Activated naive CD4-positive, alpha-beta T cell treated with anti-CD3 and anti-CD28 coated beads, Interleukin-2, amount 50 U/mL, for 24 hours (primary cell): Measurements from ENCODE around the gene PGC.

Experiments
- H3K27ac Mint-ChIP-seq: one replicate; pipeline ENCODE4 v1.8.0; 2021; ENCODE audit warnings: mild to moderate bottlenecking, mixed read lengths
- H3K27me3 Mint-ChIP-seq: one replicate; pipeline ENCODE4 v1.8.0; 2021; ENCODE audit warnings: mixed read lengths
- H3K36me3 Mint-ChIP-seq: one replicate; pipeline ENCODE4 v1.8.0; 2021; ENCODE audit warnings: mixed read lengths
- H3K4me1 Mint-ChIP-seq: one replicate; pipeline ENCODE4 v1.8.0; 2021; ENCODE audit warnings: mixed read lengths
- H3K4me3 Mint-ChIP-seq: one replicate; pipeline ENCODE4 v1.8.0; 2021; ENCODE audit warnings: mild to moderate bottlenecking, mixed read lengths
- H3K9me3 Mint-ChIP-seq: one replicate; pipeline ENCODE4 v1.8.0; 2021; ENCODE audit warnings: mixed read lengths

Gene PGC

DNA sequence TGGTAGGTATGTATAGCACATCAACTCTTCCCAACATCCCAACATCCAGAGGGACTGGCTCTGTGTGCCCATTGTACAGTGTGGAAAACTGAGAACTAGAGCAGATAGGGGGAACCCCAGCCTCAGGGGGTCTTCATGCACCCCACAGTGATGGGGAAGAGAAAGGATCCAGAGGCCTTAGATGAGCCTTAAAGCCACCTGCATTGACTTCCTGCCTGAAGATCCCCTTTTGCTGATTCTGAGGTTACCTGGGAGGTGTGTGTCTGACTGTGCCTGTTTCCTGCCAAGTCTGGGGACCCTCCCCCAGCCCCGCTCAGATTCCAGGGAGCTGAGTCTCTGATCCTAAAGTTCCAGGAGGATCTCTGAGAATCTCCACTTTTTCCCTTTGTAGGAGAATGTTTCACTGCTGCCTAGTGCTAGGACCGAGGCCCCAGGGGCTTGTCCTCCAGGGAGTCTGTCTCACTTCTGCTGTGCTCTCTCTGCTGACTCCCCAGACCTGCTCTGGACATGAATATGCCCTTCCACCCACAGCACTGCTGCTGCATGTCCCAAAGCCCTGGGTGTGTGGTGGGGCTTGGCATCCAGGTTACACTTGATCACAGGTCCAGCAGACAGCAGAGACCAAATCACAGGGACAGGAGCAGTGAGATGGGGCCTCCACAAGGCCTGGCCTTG lies 12.8 kb upstream of the PGC start:
- Mint-ChIP-seq H3K4me1 (no peaks in the 10 kb centered on the region), H3K9me3 (no peaks in the 10 kb centered on the region), H3K27ac (no peak overlapping the region), H3K36me3 (no peaks in the 10 kb centered on the region), H3K27me3 (peaks cover 1% of the 10 kb centered on the region), H3K4me3 (no peak overlapping the region)

DNA sequence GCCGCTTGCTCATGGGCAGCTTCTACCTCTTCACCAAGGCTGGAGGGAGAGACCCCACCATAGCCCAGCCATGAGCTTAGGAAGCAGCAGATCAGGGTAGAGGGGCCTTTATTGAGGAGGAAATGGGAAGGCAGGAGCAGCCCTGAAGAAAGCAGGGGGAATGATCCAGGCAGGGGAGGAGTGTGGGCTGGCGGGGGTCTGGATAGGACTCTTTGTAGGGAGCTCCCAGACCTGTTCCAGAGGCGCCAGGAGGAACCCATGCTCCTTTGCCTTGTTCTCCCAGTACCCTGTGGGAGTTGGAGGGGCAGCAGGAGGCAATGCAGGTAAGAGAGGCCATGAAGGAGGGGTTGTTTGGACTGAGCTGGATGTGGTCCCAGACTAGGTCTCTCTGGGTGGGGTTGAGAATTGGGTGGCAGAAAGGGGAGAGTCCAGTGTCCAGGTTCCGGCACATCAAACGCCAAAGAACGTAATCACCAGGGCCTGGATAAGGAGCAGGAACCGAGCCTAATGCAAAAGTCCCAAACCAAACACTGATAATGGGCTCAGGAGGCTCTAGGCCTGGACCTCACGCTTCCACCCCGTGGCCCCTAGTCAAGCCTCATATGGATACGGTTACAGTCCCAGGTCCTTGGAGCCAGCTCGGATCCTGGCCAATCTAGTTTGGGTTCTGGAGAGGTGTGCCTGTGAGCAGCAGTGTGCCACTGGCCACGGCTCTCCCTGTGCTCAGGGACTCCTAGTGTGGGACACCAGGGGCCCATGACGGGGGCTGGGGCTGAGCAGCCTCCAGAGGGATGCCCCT lies 12.1 kb upstream of the PGC start:
- Mint-ChIP-seq H3K27me3 (peaks cover 1% of the 10 kb centered on the region), H3K27ac (no peak overlapping the region), H3K4me1 (no peaks in the 10 kb centered on the region), H3K36me3 (no peaks in the 10 kb centered on the region), H3K4me3 (no peak overlapping the region), H3K9me3 (no peaks in the 10 kb centered on the region)

DNA sequence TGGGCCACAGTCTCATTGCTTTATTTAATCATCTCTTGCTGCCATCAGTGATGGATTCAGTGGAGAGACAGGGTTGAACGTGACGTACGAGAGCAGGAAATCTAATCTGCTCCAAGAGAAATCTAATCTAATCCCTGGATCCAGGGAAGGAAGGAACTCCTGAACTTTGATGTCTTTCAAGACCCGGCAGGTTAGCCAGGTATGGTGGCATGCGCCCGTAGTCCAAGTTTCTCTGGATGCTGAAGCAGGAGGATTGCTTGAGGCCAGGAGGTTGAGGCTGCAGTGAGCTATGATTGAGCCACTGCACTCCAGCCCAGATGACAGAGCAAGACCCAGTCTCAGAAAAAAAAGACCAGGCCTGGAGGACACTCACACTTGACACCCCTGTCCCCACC lies 11.4 kb upstream of the PGC start:
- H3K4me3 Mint-ChIP-seq, result no peak overlapping the region
- peaks cover 1% of the 10 kb centered on the region for H3K27me3 Mint-ChIP-seq

GRCh38 chr6:41757931-41758640 lies 10.9 kb upstream of the PGC start:
- Mint-ChIP-seq H3K9me3 (no peaks in the 10 kb centered on the region), H3K36me3 (no peaks in the 10 kb centered on the region), H3K4me3 (no peak overlapping the region), H3K27ac (no peak overlapping the region), H3K4me1 (no peaks in the 10 kb centered on the region), H3K27me3 (peaks cover 1% of the 10 kb centered on the region)

More for the DNA sequence above, 11.4 kb upstream of the PGC start:
- no peaks in the 10 kb centered on the region for H3K9me3 Mint-ChIP-seq
- H3K4me1 Mint-ChIP-seq, result no peaks in the 10 kb centered on the region
- H3K36me3 Mint-ChIP-seq, result no peaks in the 10 kb centered on the region
- no peak overlapping the region for H3K27ac Mint-ChIP-seq

GRCh38 chr6:41757271-41757670 lies 10.1 kb upstream of the PGC start:
- no peak overlapping the region for H3K27ac Mint-ChIP-seq
- no peak overlapping the region for H3K4me3 Mint-ChIP-seq
- H3K9me3 Mint-ChIP-seq, result no peaks in the 10 kb centered on the region
- H3K36me3 Mint-ChIP-seq, result no peaks in the 10 kb centered on the region
- H3K27me3 Mint-ChIP-seq, result peaks cover 1% of the 10 kb centered on the region
- H3K4me1 Mint-ChIP-seq, result no peaks in the 10 kb centered on the region

DNA sequence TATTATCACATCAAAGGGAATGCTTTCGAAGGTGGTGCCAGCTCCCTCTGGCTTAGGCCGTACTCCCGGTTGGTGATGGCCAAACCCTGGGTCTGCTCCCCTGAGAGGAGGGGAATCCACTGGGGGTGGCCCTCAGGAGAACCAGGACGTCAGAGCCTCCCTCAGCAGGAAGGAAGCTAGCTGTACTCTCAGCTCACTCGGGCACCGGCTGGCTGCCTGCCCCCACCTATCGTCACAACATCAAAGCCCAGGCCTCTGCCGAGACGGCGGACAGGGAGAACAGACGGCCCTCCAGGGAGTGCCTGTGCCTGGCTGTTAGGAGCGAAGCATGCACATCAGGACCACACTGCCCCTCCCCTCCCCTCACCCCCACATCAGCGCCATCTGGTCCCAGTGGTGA lies 9.2 kb upstream of the PGC start:
- no peak overlapping the region for H3K4me3 Mint-ChIP-seq
- H3K4me1 Mint-ChIP-seq, result no peaks in the 10 kb centered on the region
- H3K9me3 Mint-ChIP-seq, result no peaks in the 10 kb centered on the region
- H3K27ac Mint-ChIP-seq, result no peak overlapping the region
- H3K27me3 Mint-ChIP-seq, result peaks cover under 1% of the 10 kb centered on the region
- H3K36me3 Mint-ChIP-seq, result no peaks in the 10 kb centered on the region

GRCh38 chr6:41755895-41756294 lies 8.7 kb upstream of the PGC start:
- Mint-ChIP-seq H3K4me1 (no peaks in the 10 kb centered on the region), H3K9me3 (no peaks in the 10 kb centered on the region), H3K27me3 (no peaks in the 10 kb centered on the region), H3K27ac (no peak overlapping the region), H3K4me3 (no peak overlapping the region), H3K36me3 (no peaks in the 10 kb centered on the region)

GRCh38 chr6:41750374-41750773 lies 3.2 kb upstream of the PGC start:
- H3K9me3 Mint-ChIP-seq, result no peaks in the 10 kb centered on the region
- no peak overlapping the region for H3K4me3 Mint-ChIP-seq
- H3K36me3 Mint-ChIP-seq, result no peaks in the 10 kb centered on the region
- H3K27me3 Mint-ChIP-seq, result no peaks in the 10 kb centered on the region
- H3K27ac Mint-ChIP-seq, result no peak overlapping the region
- no peaks in the 10 kb centered on the region for H3K4me1 Mint-ChIP-seq

DNA sequence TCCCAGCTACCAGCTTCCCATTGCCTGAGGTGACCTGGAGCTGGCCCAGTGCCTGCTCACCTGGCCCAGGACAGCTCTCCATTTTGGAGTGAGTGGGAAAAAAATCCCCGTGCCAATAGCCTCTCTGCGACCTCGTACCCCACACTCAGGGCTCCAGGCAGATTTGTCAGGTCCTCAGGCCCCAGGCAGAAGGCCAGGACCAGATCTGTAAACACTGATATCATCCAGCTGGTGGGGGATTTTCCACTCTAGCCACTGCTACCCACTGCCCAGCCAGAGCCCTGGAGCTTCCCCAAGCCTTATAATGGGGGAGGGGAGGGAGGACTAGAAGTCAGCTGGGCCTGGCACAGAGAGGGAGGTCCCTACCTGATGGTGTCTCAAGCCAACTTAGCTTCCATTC lies 1.3 kb upstream of the PGC start:
- Mint-ChIP-seq H3K4me3 (no peak overlapping the region), H3K4me1 (no peaks in the 10 kb centered on the region), H3K9me3 (no peaks in the 10 kb centered on the region), H3K36me3 (no peaks in the 10 kb centered on the region), H3K27me3 (no peaks in the 10 kb centered on the region), H3K27ac (no peak overlapping the region)

DNA sequence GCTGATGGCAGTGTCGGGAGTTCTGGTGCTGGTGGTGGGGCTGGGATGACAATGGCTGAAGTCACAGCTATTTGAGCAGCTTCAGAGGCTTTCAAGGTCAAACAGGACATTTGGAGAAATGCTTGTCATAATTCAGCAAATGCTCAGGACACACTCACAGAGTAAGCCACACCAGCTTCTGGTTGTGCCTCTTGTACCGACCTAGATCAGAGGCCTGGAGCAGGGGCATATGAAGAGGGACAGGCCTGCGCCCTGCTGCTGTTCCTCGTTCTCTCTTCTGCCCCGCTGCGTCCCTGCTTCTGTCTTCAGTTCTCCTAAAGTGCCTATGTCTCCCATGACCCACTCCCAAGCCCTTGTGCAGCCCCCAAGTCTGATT lies 893 bp upstream of the PGC start:
- Mint-ChIP-seq H3K36me3 (no peaks in the 10 kb centered on the region), H3K4me1 (no peaks in the 10 kb centered on the region), H3K4me3 (no peak overlapping the region), H3K9me3 (no peaks in the 10 kb centered on the region), H3K27me3 (no peaks in the 10 kb centered on the region), H3K27ac (no peak overlapping the region)

DNA sequence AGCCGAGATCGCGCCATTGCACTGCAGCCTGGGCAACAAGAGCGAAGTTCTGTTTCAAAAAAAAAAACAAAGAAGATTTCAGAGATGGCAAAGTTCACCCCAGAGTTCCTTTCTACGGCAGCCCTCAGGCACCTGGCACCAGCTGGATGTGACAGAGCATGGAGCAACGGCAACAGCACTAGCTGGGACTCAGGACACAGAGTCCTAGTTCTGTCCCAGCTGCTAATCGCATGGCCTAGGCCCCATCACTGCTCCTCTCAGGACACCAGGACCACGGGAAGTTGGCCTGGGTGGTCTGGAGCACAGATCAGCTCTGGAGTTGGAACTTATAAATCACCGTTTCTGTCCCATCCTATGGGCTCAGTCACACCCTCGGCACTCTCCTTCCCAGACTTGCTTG lies 1.1 kb downstream of the PGC start:
- H3K27me3 Mint-ChIP-seq, result no peaks in the 10 kb centered on the region
- no peak overlapping the region for H3K27ac Mint-ChIP-seq
- no peaks in the 10 kb centered on the region for H3K4me1 Mint-ChIP-seq
- no peak overlapping the region for H3K4me3 Mint-ChIP-seq
- no peaks in the 10 kb centered on the region for H3K9me3 Mint-ChIP-seq
- no peaks in the 10 kb centered on the region for H3K36me3 Mint-ChIP-seq

DNA sequence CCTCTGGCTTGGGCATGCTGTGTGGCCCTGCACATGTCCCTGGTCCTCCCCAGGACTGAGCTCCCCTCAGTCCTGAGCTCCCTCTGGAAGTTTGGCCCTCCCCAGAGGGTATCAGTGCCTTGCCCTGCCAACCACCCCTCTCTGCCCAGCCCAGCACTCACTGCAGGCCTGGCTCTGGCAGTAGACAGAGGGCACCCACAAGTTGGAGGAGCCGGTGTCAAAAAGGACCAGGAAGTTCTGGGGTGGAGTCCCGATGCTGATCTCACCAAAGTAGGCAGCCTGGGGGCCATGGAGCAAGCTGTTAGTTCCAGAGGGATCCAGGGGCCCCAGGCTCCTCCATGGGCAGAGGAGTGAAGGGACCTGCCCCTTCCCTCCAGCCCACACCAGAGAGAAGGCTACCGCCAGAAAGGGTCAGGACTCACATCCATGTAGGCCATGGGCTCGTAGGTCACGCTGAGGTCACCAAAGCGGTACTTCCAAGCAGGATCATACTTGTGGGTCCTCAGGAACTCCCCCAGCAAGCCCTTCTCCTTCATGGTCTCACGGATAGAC lies 2.9 kb downstream of the PGC start:
- Mint-ChIP-seq H3K9me3 (no peaks in the 10 kb centered on the region), H3K27ac (no peak overlapping the region), H3K36me3 (no peaks in the 10 kb centered on the region), H3K27me3 (no peaks in the 10 kb centered on the region), H3K4me1 (no peaks in the 10 kb centered on the region), H3K4me3 (no peak overlapping the region)

- no peaks in the 10 kb centered on the region for H3K36me3 Mint-ChIP-seq
- no peaks in the 10 kb centered on the region for H3K4me1 Mint-ChIP-seq
- H3K9me3 Mint-ChIP-seq, result no peaks in the 10 kb centered on the region
- H3K4me3 Mint-ChIP-seq, result no peak overlapping the region
- H3K27me3 Mint-ChIP-seq, result no peaks in the 10 kb centered on the region
- H3K27ac Mint-ChIP-seq, result no peak overlapping the region
These were observed 3.6 kb downstream of the PGC start for GRCh38 chr6:41743406-41744235.

GRCh38 chr6:41741625-41742490 lies 5.3 kb downstream of the PGC start:
- H3K4me3 Mint-ChIP-seq, result no peak overlapping the region
- no peak overlapping the region for H3K27ac Mint-ChIP-seq
- no peaks in the 10 kb centered on the region for H3K27me3 Mint-ChIP-seq

More at GRCh38 chr6:41741625-41742490, 5.3 kb downstream of the PGC start:
- H3K36me3 Mint-ChIP-seq, result no peaks in the 10 kb centered on the region
- H3K9me3 Mint-ChIP-seq, result no peaks in the 10 kb centered on the region
- H3K4me1 Mint-ChIP-seq, result no peaks in the 10 kb centered on the region
